Spleen (tissue), 11 donors: ENCODE data around the gene RHEB. TPM values are rescaled to one million over a fixed set of nuclear protein-coding genes. Genes with fewer than 3 reads are reported as not detected.
A peak's percentile ranks its signal among the peaks of the same experiment; 100 is the strongest.

Source experiments
- DNase-seq: peaks from one replicate; pipeline ENCODE4 v3.0.0-alpha.2; 2020
- H3K27ac ChIP-seq, 8 donors: fragments of 200-600 bp; sonication (generic) in 7 of 8; 1 replicate in 4 of 8; 2 replicates in 4 of 8; pipeline versions ENCODE4 v1.5.0 to v1.8.0; 2016 to 2021; ENCODE audit warnings: inconsistent platforms in 4 of 8, mild to moderate bottlenecking in 4 of 8, moderate library complexity in 1 of 8
- H3K27me3 ChIP-seq, 7 donors: fragments of 200-600 bp; sonication (generic) in 6 of 7; replicated peaks in 1 of 7; 1 replicate in 4 of 7; 2 replicates in 3 of 7; pipeline versions ENCODE4 v1.5.0 to v1.8.0; 2016 to 2021; ENCODE audit warnings: inconsistent platforms in 3 of 7, mild to moderate bottlenecking in 1 of 7
- H3K36me3 ChIP-seq, 6 donors: fragments of 200-600 bp; sonication (generic) in 5 of 6; 1 replicate in 4 of 6; 2 replicates in 2 of 6; pipeline versions ENCODE4 v1.5.0 to v1.8.0; 2016 to 2021; ENCODE audit warnings: inconsistent platforms in 2 of 6
- H3K4me1 ChIP-seq, 6 donors: fragments of 200-600 bp; sonication (generic) in 5 of 6; 1 replicate in 3 of 6; 2 replicates in 3 of 6; pipeline versions ENCODE4 v1.5.0 to v1.8.0; 2016 to 2021; ENCODE audit warnings: inconsistent platforms in 3 of 6
- H3K4me3 ChIP-seq, 8 donors: fragments of 200-600 bp; sonication (generic) in 7 of 8; 1 replicate in 4 of 8; 2 replicates in 4 of 8; pipeline versions ENCODE4 v1.5.0 to v1.8.0; 2016 to 2021; ENCODE audit warnings: inconsistent platforms in 4 of 8, mild to moderate bottlenecking in 4 of 8, moderate library complexity in 2 of 8
- H3K9me3 ChIP-seq, 8 donors: fragments of 200-600 bp; sonication (generic) in 7 of 8; 1 replicate in 4 of 8; 2 replicates in 4 of 8; pipeline versions ENCODE4 v1.5.0 to v1.8.0; 2016 to 2021; ENCODE audit warnings: inconsistent platforms in 4 of 8
- POLR2A ChIP-seq, 3 donors: fragments of 450-650 bp; IDR thresholded peaks; one replicate each; pipeline ENCODE4 v1.5.1; 2017; ENCODE audit warnings: antibody characterized with exemption in 3 of 3, mild to moderate bottlenecking in 1 of 3
- POLR2AphosphoS5 ChIP-seq, 3 donors: sonication (generic); formaldehyde crosslinking; IDR thresholded peaks; one replicate each; pipeline ENCODE4 v1.5.1; 2017; ENCODE audit warnings: antibody characterized with exemption in 3 of 3
- WGBS, 5 donors: extraction: QIAGEN DNeasy Blood & Tissue Kit in 3 of 5; methylation state at CpG; one replicate each; pipeline versions ENCODE4 v1.1.5 to v1.1.7; 2013 to 2018; 5-methylcytosine and 5-hydroxymethylcytosine counted together
- intact Hi-C: fragments of 100-400 bp; cut with DNase I; formaldehyde crosslinking; loops from one replicate; pipeline ENCODE4 v1.15.0; 2023; ENCODE audit warnings: low total_unique reads
- polyA plus RNA-seq, 3 donors: library from polyadenylated mRNA; stranded (reverse); fragments of 200-250 nt; gene quantifications; one replicate each; pipeline ENCODE4 v1.2.1, GENCODE V29; 2013
- total RNA-seq, 7 donors: library from RNA; depleted of rRNA in 3 of 7; stranded (reverse); fragments of >200 nt in 3 of 7; fragmentation: NEBNext Ultra II Directional in 4 of 7; extraction: Animal tissue kit (Norgen Biotek cat#: 25700) in 4 of 7; gene quantifications; one replicate each; pipeline versions ENCODE4 v1.1.0 to v1.2.1, GENCODE V29; 2016 to 2021
- TF ChIP-seq, protein P1 (sequence below), 11 experiments: fragments of 200-600 bp in 7 of 11; fragments of 450-650 bp in 4 of 11; sonication (generic) in 4 of 11; IDR thresholded peaks in 8 of 11; conservative IDR thresholded peaks in 3 of 11; 1 replicate in 7 of 11; 2 replicates in 4 of 11; pipeline versions ENCODE4 v1.4.0 to v1.8.0; 2016 to 2021; ENCODE audit warnings: antibody characterized with exemption in 11 of 11, inconsistent platforms in 4 of 11, mild to moderate bottlenecking in 1 of 11
- donor health status: healthy with polysubstance abuse.
- donor health status: DM: no; HTN: no; CAD: no; lungs with moderate emphysema.
- donor health status: DM: no; HTN: no; CAD: no.
- donor health status: Bipolar disorder and iron deficiency.
- donor health status: healthy.
- donor health status: DM: no; HTN: no; CAD: no.
- donor health status: DM: yes; HTN: yes; CAD: no.

RHEB gene
- total and polyA plus RNA-seq, 10 donors, result 42.3 to 89.9 (median 72.5) TPM

DNA sequence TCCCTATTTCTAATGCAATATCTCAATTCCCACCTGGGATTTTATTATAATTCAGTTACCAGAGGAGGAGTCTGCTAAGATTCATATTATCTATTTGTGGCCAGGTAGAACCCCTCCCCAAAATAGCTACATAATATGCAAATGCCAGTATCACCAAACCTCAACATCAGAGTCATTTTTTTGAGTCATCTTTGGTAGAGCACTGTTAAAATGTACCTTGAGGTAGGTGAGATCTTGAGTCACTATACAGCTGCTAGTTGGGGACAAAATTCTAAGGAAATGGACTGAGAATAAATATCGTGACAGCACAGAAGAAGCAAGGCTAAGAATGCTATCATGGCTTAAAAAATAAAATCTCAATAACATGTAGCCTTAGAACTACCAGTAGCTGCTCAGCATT is 75.1 kb downstream of the RHEB start:
- DNase-seq, result no peak
- H3K4me3 ChIP-seq, result no peak overlapping the region
- WGBS, 5 donors, result 71 to 85% (median 84%) methylated on average over 1 of the region's 1 CpG
- no peak overlapping the region for H3K27ac ChIP-seq
- H3K4me1 ChIP-seq, result peaks cover 0 to 46% (median 23%) of the 10 kb centered on the region in 6 donors
- TF ChIP-seq, protein P1, sequence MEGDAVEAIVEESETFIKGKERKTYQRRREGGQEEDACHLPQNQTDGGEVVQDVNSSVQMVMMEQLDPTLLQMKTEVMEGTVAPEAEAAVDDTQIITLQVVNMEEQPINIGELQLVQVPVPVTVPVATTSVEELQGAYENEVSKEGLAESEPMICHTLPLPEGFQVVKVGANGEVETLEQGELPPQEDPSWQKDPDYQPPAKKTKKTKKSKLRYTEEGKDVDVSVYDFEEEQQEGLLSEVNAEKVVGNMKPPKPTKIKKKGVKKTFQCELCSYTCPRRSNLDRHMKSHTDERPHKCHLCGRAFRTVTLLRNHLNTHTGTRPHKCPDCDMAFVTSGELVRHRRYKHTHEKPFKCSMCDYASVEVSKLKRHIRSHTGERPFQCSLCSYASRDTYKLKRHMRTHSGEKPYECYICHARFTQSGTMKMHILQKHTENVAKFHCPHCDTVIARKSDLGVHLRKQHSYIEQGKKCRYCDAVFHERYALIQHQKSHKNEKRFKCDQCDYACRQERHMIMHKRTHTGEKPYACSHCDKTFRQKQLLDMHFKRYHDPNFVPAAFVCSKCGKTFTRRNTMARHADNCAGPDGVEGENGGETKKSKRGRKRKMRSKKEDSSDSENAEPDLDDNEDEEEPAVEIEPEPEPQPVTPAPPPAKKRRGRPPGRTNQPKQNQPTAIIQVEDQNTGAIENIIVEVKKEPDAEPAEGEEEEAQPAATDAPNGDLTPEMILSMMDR (IDR thresholded peaks at IDR 0.05 in 8 of 11, conservative IDR thresholded peaks at IDR 0.05 in 3 of 11), result no peak
- TF ChIP-seq POLR2AphosphoS5 (IDR thresholded peaks at IDR 0.05), result no peak
- TF ChIP-seq POLR2A (IDR thresholded peaks at IDR 0.05), result no peak
- H3K27me3 ChIP-seq, result peaks cover 0 to 19% (median 5%) of the 10 kb centered on the region in 7 donors
- intact Hi-C loops, result loop anchor here (5.0 kb wide), 2 partner anchors 77 to 127 kb away; no protein-coding TSS in a partner anchor
- no peaks in the 10 kb centered on the region for H3K36me3 ChIP-seq
- H3K9me3 ChIP-seq, result no peaks in the 10 kb centered on the region

DNA sequence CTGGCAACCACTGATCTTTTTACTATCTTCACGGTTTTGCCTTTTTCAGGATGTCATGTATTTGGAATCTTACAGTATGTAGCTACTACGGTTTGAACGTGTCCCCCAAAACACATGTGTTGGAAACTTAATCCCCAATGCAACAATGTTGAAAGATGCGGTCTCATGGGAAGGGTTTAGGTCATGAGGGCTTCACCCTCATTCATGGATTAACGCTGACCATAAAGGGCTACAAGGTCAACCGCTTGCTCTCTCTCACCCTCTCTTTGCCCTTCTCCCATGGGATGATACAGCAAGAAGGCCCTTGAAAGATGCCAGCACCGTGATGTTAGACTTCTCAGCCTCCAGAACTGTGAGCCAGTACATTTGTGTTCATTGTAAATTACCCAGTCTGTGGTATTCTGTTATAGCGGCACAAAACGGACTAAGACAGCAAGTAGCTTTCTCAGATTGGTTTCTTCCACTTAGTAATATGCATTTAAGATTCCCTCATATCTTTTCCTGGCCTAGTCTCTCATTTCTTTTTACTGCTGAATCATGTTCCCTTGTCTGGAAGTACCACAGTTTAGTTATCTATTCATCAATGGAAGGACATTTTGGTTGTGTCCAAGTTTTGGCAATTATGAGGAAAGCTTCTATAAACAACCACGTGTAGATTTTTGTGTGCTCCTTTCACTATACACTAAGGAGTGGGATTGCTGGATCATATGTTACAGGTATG is 76.8 kb downstream of the RHEB start:
- 78 to 90% (median 86%) methylated on average over 10 of the region's 10 CpGs for WGBS, 5 donors
- DNase-seq, result peak; percentile 1
- no peaks in the 10 kb centered on the region for H3K9me3 ChIP-seq
- H3K36me3 ChIP-seq, result no peaks in the 10 kb centered on the region
- H3K27ac ChIP-seq, result peak overlapping the region in 1 of 8 donors; percentile 22
- no peak for TF ChIP-seq POLR2AphosphoS5 (IDR thresholded peaks at IDR 0.05)
- TF ChIP-seq POLR2A (IDR thresholded peaks at IDR 0.05), result no peak
- TF ChIP-seq, protein P1 (IDR thresholded peaks at IDR 0.05 in 8 of 11, conservative IDR thresholded peaks at IDR 0.05 in 3 of 11), result no peak
- H3K27me3 ChIP-seq, result peaks cover 0 to 26% (median 12%) of the 10 kb centered on the region in 7 donors
- intact Hi-C loops, result no loop called here
- H3K4me3 ChIP-seq, result no peak overlapping the region
- H3K4me1 ChIP-seq, result peaks cover 0 to 46% (median 26%) of the 10 kb centered on the region in 6 donors

DNA sequence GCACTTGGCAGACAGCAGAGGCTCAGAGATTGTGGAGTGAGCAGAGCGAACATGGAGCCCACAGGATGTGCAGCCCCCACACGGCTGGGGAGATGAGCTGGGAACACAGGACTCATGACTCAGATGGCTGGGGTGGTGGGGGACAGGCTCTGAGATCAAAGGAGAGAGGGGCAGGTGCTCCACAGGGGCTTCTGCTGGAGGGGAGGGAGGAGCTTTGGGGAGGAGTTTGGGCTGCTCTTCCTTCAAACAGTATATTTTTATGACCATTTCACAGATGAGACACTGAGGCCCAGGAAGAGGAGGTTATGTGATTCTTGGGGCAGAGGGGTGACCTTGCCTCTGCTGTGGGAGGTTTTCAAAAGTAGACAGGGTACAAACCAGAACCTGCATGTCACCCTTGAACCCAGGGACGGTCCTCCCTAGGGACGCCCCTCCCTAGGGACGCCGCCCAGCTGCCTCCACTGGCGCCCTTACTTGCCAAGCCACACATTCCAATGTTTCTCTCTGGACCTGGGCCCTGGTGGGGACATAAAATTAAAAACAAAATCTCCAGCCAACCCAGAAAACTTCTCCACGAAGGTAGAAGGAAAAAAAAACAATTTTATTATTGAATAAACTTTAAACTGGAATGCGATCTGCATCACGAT is 78.8 kb downstream of the RHEB start:
- WGBS, 5 donors, result 61 to 70% (median 66%) methylated on average over 10 of the region's 10 CpGs
- H3K9me3 ChIP-seq, result no peaks in the 10 kb centered on the region
- DNase-seq, result peak; percentile 28
- no peak overlapping the region for H3K4me3 ChIP-seq
- H3K36me3 ChIP-seq, result no peaks in the 10 kb centered on the region
- H3K4me1 ChIP-seq, result peaks cover 0 to 47% (median 21%) of the 10 kb centered on the region in 6 donors
- TF ChIP-seq, protein P1 (IDR thresholded peaks at IDR 0.05 in 8 of 11, conservative IDR thresholded peaks at IDR 0.05 in 3 of 11), result no peak
- TF ChIP-seq POLR2AphosphoS5 (IDR thresholded peaks at IDR 0.05) (no peak), POLR2A (IDR thresholded peaks at IDR 0.05) (no peak)
- H3K27me3 ChIP-seq, result peaks cover 0 to 26% (median 12%) of the 10 kb centered on the region in 7 donors
- intact Hi-C loops, result no loop called here
- peak overlapping the region in 6 of 8 donors; percentile 4 to 64 (median 52) for H3K27ac ChIP-seq
